Activated CD4-positive, alpha-beta T cell treated with anti-CD3 and anti-CD28 coated beads, Interleukin-2, amount 50 U/mL, for 24 hours (primary cell): Measurements from ENCODE around the gene ADGRB3.
"Not testable (repeated sequence)": the region's sequence is repeated elsewhere in the genome, so short reads cannot be mapped to it uniquely, and the experiment has no call there.

Source experiments
- DNase-seq, 2 donors: peaks; one replicate each; pipeline ENCODE4 v3.0.0-alpha.2; 2020; ENCODE audit warnings: low read depth in 1 of 2, low spot score in 1 of 2

The ADGRB3 gene

DNA sequence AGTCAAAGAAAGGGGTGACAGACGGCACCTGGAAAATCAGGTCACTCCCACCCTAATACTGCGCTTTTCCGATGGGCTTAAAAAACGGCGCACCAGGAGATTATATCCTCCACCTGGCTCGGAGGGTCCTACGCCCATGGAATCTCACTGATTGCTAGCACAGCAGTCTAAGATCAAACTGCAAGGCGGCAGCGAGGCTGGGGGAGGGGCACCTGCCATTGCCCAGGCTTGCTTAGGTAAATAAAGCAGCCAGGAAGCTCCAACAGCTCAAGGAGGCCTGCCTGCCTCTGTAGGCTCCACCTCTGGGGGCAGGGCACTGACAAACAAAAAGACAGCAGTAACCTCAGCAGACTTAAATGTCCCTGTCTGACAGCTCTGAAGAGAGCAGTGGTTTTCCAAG is 277.7 kb downstream of the ADGRB3 start:
- not testable (repeated sequence) for DNase-seq

DNA sequence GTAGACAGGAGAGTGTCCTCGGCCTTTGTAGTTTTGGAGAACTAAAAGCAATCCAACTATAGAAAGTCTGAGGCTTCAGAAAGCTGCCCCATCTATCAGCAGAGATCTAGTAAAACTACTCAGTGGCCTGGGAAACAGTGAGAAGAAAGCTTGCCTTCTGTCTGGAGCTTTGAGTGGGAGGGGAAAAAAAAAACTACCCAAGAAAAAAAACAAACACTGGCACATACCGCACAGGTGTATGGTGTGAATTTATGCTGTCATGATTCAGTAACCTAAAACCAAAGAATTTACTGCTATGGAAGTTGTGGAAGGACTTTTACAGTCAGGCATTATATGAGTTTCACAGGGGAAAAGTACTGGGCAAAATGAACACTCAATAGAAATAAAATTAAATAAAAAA is 280.5 kb downstream of the ADGRB3 start:
- DNase-seq: no peak

DNA sequence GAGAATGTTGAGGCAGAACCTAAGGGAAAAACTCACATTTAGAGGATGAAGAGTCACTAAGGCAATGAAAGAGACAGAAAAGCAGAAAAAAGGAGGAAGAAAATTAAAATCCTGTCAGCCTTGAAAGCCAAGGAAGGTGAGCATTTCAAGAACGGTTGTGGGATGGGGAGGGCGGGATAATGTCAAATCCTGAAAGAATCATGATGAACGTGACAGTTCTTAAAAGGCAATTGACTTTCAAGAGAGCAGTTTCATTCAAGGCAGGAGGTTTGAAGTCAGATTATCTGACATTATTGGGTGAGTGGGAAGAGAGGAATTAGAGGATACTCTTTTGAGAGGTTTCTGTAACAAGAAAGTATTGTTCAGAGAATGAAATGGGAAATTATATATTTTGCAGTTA is 284.5 kb downstream of the ADGRB3 start:
- DNase-seq: no peak

DNA sequence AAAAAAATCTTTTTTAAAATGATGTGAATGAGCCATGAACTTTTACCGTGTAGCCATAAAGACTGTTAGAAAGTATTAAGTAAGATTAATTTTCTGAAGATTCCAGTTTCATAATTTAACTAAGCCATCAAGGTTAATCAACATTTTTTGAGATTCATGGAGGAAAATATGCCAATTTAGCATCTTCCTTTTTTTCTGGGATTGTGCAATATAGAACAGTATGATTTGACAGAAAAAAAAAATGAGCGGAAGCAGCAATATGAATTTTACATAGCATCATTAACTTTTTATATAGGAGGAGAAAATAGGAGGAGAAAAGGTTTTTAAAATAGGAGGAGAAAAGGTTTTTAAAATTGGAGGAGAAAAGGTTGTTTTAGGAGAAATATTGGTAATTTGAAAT is 306.3 kb downstream of the ADGRB3 start:
- DNase-seq: no peak

DNA sequence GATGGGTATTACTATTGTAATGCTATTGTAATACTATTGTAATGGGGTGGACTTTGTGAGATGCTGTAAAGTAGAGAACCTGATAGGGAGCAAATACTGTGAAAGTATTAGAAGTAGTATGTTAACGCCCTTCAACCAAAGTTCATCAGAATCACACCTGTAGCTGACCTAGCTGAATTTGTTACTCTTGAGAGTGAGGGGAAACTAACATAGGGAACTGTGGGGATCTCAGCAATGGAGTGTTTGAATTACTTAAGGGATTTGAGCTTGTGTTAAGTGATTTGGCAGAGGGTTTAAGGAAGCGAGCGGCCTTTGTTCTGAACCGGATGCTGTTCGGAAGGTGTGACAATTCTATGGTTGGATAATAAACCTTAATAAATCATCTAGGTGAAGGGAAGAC is 312.6 kb downstream of the ADGRB3 start:
- no peak for DNase-seq

DNA sequence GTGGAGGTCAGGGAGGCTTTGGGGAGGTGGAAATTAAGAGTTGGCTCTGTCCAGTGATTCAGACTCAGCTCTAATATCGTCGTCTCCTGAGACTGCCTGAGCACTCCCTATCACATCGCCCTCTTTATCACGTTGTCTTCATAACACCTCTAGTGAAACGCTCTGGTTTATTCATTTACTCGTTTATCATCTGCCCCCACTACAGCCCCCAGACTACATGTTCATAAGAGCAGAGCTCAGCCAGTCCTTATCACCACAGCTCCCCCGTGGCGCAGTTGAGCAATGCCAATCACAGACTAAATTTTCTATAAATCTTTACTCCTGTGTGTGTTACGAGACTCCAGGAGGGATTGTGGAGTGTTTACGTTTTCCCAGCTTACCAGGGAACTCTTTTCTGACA is 316.2 kb downstream of the ADGRB3 start:
- no peak for DNase-seq

DNA sequence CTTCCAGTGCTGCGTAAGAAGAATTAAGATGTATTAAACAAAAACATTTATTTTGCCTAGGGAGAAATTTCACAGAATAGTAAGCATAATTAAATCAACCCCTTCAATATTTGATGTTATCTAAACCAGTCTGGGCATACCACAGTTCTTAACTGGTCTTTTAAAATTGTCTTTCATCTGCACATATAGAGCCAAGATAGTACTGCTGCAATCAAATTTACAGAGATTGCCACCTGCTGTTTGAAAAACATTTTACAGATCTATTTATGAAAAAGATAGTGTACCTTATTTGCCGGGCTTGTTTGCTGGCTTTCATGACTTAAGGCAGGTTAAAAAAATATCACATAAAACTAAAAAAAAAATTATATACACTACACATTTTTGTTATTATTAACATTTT is 323.2 kb downstream of the ADGRB3 start:
- DNase-seq: no peak

DNA sequence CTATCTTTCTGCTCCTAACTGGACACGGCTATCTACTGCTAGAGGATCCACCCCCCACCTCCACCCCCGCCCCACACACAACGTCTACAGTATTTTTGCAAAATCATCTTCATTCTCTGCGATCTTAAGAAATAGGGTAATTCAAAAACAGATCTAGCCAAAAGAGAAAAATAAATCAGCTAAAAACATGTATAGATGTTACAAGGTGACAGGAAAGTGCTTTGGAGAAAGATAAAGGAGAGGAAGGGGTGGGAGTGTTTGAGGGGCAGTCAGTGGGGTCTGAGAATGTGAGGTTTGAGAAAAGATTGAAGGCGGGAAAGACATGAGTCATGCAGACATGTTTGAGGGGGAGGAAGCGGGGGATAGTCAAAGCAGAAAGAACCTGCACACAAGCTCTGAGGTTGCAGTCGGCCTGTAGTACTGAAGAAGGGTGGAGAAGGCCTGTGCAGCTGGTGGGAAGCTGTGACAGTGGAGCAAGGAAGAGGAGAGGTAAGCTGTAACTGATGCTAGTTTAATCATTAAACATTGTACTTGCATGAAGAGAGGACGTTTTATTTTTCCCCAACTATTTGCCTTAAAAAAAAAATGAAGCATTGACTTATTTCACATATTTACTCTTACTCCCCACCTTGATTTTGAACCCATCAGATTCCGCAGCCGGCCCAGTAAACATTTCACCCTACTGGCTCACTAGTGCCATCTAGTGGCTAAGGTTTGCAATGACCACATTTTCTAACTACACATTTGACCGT is 332.6 kb downstream of the ADGRB3 start:
- peak; percentile 6 to 28 for DNase-seq

DNA sequence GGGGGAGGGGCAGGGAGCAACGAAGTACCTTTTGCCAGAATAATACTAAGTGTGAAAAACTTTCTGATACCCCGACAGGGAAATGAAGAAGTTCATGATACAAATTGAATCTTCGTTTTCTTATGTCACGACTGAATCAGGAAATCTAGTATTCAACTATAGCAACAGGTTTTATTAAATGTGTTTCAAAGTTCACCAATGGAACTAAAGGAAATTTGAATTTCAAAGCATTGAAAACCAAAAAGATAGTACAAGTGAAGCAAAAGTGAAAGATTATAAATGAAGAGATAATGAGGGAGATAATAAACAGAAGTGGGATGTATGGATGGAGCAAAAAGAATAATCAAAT is 333.2 kb downstream of the ADGRB3 start:
- DNase-seq: no peak

DNA sequence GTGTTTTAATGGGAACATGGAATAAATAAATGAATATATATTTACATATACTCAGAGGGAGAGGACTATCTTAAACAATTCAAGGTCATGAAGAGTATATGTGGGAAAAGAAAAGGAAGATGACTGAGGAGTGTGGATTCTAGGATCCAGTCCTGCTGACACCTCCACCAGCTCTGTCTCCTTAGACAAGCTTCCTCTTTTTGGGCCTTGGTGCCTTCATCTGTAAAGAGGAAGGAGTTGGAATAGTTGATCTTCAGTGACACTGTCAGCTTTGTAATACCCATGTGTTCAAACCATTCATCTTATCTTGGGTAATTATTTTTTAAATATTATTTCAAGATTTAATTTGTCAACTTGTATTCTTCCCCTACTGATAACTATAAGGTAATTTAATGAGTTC is 338.0 kb downstream of the ADGRB3 start:
- no peak for DNase-seq

DNA sequence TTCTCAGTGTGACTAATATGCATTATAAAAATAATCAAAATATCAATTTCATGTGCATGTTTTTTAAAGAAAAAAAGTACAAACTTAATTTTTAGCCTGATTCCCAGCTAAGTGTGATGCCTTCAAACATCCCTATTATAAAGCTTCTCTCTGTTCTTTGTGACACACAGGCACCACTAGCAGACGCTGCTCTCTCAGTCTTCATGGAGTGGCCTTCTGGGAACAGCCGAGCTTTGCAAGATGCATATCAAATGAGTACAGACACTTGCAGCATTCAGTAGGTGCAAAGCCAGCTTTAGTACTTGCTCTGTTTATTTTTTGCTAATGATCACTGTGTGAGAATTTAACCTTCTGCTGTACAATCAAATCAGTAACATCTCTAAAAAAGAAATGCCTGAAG is 340.0 kb downstream of the ADGRB3 start:
- no peak for DNase-seq

DNA sequence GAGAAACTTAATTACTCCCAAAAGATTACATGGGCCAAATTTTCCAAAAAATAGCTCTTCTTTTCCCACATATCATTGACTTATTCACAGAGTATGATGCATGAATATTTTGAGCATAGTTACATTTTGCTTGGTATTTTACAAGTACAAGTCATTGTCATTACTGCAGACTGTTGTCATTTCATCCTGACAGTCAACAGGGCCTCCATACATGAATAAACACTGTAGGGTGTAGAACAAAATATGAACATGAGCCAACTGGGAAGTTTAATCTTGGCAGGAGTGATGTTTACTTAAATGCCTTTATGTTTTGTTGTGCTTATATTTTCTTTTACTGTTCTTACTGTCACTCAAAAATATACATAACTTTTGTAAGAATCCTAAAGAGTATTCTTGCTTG is 340.7 kb downstream of the ADGRB3 start:
- DNase-seq: no peak

DNA sequence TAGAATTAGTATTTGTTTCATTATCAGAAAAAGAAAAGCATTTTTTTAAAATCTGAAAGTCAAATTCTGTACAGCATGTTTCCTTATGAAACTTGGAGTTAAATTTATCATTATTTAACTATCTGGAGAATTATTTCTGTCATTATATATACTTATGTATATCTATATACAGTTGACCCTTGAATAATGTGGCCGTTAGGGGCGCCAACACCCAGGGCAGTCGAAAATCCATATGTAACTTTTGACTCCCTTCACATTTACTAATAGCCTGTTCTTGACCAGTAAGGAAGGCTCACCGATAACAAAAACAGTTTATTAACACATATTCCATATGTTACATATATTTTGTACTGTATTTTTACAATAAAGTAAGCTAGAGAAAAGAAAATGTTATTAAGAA is 341.2 kb downstream of the ADGRB3 start:
- no peak for DNase-seq

DNA sequence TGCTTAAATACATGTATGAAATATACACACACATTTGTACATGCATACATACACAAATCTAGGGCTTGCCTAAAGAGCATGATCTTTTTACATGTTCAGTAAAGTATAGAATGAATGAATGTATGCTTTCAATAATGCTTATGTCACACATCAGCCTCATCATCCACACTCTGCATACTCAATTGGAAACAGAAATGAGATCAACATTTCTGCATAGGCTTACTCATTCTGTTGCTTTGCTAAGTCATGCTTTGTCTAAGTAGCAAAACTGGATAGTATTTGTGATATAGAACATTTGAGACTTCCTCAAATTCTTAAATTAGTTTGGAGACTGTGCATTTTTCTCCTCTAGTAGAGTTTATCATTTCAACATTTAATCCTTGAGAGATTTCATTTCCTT is 343.3 kb downstream of the ADGRB3 start:
- no peak for DNase-seq

DNA sequence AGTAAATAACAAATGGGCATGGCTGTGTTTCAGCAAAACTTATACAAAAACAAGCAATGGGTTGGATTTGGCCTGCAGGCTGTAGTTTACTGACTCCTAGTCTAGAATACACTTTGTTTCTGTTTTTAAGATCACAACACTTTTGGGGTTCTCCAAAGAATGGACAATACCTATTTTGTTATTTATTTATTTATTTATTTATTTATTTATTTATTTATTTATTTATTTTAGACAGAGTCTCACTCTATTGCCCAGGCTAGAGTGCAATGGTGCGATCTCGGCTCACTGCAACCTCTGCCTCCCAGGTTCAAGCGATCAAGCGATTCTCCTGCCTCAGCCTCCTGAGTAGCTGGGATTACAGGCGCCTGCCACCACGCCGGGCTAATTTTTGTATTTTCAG is 346.6 kb downstream of the ADGRB3 start:
- not testable (repeated sequence) for DNase-seq

DNA sequence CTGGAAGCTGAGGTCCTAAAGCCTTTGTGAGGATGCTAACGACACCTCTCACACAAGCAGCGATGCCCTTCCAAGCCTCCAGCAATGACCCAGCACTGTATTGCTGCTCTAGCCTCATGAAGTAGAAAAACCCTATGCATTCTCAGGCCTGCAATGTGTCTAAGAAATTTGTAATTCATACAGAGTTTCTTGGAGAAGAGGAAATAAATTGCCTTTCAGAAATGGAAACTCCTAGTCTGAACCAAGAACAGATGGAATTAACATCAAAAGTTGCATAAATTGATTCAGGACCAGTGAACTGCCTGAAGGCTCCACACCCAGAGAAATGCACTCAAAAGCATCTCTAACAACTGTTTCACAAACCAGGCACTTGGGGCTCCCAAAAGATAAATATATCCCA is 353.6 kb downstream of the ADGRB3 start:
- no peak for DNase-seq

DNA sequence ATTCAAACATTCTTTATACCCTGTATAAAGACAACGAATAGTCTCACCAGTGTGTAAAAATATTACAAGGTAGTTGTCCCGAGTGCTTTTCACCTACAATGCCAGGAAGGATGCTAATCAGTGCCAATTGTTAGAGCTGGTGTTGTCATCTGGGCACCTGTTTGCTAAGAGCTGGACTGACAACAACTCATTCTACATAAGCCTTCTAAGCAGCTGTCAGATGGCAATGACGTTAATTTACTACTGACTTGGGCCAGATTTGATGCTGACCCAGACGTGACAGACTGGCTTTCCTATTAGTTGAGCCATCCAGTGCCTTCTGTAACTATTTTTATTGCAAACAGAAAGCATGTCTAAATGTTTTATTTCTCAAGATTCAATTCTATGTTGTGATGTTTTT is 355.2 kb downstream of the ADGRB3 start:
- no peak for DNase-seq

DNA sequence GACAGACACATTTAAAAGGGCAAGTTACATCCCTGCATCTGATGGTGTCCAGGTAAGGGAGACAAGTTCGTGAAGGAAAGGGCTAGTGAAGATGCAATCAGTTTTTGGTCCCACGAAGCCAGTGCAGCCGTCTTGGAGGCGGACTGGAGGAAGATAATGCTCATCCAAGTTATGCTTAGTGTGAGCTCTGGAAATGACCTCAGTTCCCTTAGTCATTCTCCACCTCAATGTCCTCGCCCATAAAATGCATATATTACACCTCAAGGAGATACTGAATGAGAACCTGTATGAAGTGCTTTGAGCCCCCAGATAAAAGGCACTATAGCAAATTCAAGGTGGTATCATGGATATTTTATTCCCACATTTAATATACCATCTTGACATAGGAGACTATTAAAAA is 358.8 kb downstream of the ADGRB3 start:
- no peak for DNase-seq

DNA sequence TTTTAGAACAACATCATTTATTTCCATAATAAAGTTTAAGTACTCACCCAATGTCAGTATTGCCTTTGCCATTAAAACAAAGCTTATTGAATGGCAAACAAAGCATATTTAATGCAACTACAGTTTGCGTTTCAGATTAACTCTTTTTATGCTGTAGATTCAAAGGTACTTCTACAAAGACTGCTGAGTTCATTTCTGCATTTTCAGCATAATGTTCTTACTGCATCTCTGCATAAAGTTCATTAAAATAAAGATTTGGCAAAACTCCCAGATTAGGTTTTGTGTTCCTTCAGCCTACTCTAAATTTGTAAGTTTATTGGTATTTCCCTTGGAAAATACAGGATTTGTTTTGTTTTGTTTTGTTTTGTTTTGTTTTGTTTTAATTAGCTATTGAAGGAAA is 359.4 kb downstream of the ADGRB3 start:
- DNase-seq: no peak

DNA sequence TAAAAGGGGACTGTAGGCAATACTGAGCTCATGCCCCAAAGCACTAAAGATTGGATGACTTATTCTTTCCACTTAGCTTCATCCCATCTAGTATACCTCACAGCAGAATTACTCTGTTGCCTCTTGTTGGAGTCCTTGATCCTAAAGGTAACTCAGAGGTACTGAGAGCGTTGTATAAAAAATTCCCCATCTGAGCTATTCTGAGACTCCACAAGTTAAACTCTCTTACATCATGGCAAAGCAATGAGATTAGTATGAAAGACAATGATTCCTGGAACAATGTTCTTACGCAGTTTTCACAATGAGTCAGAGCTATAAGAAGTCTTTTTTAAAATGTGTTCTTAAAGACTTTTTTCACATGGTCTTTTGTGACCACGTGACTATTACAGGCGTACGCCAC is 370.1 kb downstream of the ADGRB3 start:
- DNase-seq: no peak

DNA sequence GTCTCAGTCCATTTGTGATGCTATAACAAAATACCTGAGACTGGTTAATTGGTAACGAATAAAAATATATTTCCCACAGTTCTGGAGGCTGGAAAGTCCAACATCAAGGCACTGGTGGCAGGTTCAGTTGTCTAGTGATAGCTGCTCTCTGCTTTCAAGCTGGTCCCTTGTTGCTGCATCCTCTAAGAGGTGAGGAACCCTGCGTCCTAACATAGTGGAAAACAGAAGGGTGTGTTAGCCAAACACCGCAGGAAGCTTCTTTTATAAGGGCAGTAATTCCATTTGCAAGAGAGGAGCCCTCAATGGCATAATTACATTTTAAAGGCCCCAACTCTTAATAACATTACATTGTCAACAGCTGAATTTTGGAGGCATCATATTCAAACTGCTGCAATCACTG is 372.7 kb downstream of the ADGRB3 start:
- DNase-seq: no peak

DNA sequence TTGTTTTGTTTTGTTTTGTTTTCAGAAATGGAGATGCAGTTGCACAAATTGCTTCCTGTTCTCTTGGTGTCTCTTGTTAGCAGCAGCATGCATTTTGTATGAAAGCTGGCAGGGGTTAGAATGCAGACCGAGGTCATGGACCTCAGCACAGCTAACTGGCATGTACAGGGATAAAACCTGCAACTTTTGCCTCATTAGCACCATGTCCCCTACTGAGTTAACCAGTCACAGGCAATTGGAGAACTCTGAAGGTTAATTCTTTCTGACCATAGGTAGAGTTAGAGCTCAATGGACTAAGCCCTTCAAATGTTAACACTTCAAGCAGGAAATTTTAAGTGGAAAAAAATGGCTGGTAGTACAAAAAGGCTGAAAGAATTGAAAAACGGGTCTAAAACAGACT is 377.1 kb downstream of the ADGRB3 start:
- DNase-seq: no peak

DNA sequence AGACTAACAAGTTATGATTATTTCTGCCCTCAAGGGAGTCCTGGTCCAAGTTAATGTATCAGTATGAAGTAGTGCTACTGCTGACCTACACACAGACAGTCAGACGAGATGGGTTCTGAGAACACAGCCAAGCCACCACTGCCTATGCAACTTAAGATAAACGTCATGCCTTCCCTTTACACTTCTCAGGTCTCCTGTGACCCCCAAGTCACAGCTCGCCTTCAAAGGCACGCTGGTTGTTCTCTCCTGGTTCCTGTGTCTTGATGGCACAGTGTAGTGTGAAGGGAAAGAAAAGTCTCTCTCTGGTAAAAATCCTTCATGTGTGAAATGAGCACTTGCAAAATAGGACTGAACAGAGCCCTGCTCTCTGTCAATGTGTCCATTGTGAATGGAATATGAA is 377.8 kb downstream of the ADGRB3 start:
- no peak for DNase-seq

DNA sequence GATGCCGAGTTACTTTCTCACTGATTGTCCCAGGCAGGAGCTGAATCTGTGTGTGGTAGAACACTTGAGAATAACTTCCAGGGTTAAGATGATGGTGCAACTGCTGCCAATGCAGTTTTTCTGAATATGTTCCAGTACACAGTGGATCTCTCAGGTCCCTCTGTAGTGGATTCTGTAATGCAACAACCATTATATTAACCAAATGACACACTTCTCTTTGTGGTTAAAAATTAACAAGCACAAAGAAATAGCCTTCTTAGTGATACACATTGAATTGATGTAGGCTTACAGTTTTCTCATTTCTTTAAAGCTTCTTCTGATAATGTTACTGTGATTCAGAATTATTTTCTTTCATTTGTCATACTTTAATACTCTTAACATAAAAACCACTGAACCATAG is 383.8 kb downstream of the ADGRB3 start:
- DNase-seq: no peak
